Measurements from ENCODE around the gene SMCO4.

The SMCO4 gene

DNA sequence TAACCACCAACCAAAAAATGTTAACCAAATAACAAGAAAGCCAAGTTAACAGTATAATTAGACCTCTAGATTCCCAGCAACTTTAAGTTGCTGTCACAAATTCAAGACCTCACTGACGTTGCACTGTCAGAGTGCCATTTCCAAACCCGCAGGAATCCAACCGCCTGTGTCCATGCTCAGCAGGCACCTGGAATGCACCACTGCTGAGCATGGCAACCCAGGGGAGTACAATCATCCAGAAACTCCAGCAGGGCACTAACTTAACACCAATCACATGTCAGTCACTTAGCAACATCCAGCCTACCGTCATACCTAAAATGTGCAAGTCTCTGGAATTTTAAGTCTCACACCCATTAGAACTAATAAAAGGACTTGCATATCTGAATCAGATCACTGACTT, 48.8 kb downstream of the SMCO4 start:
- Histone ChIP-seq H3K4me3 (ENCODE audit: insufficient read depth in 1 of 2, low read depth in 1 of 2, low read length in 2 of 2) (no peak overlapping the region), H2AFZ (ENCODE audit: low read depth, low read length) (no peak overlapping the region), H4K91ac (ENCODE audit: low read length) (no peak overlapping the region), H3K27me3 (ENCODE audit: control insufficient read depth in 1 of 2, insufficient read depth in 1 of 2, low read length in 2 of 2) (no peaks in the 10 kb centered on the region), H3K4me1 (ENCODE audit: control insufficient read depth, insufficient read depth, low read depth, low read length) (peaks cover 32% of the 10 kb centered on the region), H2BK12ac (ENCODE audit: low read length in 2 of 2) (no peak overlapping the region), H2BK15ac (ENCODE audit: low read depth, poor library complexity, severe bottlenecking) (no peak overlapping the region), H4K8ac (ENCODE audit: low read length) (no peak overlapping the region), H3K79me1 (replicated peaks; ENCODE audit: low read length, poor library complexity, severe bottlenecking) (peaks cover 6% of the 10 kb centered on the region), H3K18ac (ENCODE audit: low read depth in 1 of 2, low read length in 2 of 2) (no peak overlapping the region), H2BK120ac (ENCODE audit: low read depth, low read length) (no peak overlapping the region), H3K23ac (ENCODE audit: low read length in 2 of 2) (no peak overlapping the region), H3K27ac (ENCODE audit: low read length, poor library complexity, severe bottlenecking) (peak overlapping the region; percentile 93), H3K4me2 (ENCODE audit: low read length, poor library complexity, severe bottlenecking) (peak overlapping the region; percentile 29), H3K36me3 (ENCODE audit: control insufficient read depth in 1 of 2, insufficient read depth in 2 of 2, low read depth in 1 of 2, low read length in 2 of 2) (no peaks in the 10 kb centered on the region), H3K9ac (ENCODE audit: low read length) (no peak overlapping the region), H2AK5ac (ENCODE audit: low read length, severe bottlenecking) (no peak overlapping the region), H3K14ac (ENCODE audit: low read length in 2 of 2) (no peak overlapping the region), H3K4ac (ENCODE audit: low read depth in 1 of 2, low read length in 2 of 2) (no peak overlapping the region), H2BK5ac (ENCODE audit: low read depth, low read length, poor library complexity, severe bottlenecking) (no peak overlapping the region), H3K9me3 (ENCODE audit: control insufficient read depth, low read length) (no peaks in the 10 kb centered on the region)
- WGBS: 96% methylated on average over 4 of the region's 4 CpGs
- no peak for DNase-seq

GRCh38 chr11:93493252-93493897, 49.8 kb downstream of the SMCO4 start:
- peak overlapping the region in 1 of 2 experiments; percentile 26 for H3K14ac ChIP-seq (ENCODE audit: low read length in 2 of 2)
- peaks cover 10% of the 10 kb centered on the region for H3K79me1 ChIP-seq (replicated peaks; ENCODE audit: low read length, poor library complexity, severe bottlenecking)
- H3K4me2 ChIP-seq (ENCODE audit: low read length, poor library complexity, severe bottlenecking): no peak overlapping the region
- H3K23ac ChIP-seq (ENCODE audit: low read length in 2 of 2): no peak overlapping the region
- no peak overlapping the region for H2BK5ac ChIP-seq (ENCODE audit: low read depth, low read length, poor library complexity, severe bottlenecking)
- H4K8ac ChIP-seq (ENCODE audit: low read length): no peak overlapping the region
- no peaks in the 10 kb centered on the region for H3K9me3 ChIP-seq (ENCODE audit: control insufficient read depth, low read length)
- H4K91ac ChIP-seq (ENCODE audit: low read length): no peak overlapping the region
- H2BK120ac ChIP-seq (ENCODE audit: low read depth, low read length): no peak overlapping the region
- H3K27ac ChIP-seq (ENCODE audit: low read length, poor library complexity, severe bottlenecking): peak overlapping the region; percentile 87
- WGBS: 97% methylated on average over 8 of the region's 8 CpGs
- peaks cover 0 to 7% of the 10 kb centered on the region in 2 experiments for H3K36me3 ChIP-seq (ENCODE audit: control insufficient read depth in 1 of 2, insufficient read depth in 2 of 2, low read depth in 1 of 2, low read length in 2 of 2)
- no peak for DNase-seq
- H3K9ac ChIP-seq (ENCODE audit: low read length): no peak overlapping the region
- no peak overlapping the region for H2BK12ac ChIP-seq (ENCODE audit: low read length in 2 of 2)
- peak overlapping the region; percentile 92 for H2AK5ac ChIP-seq (ENCODE audit: low read length, severe bottlenecking)
- peaks cover 28% of the 10 kb centered on the region for H3K4me1 ChIP-seq (ENCODE audit: control insufficient read depth, insufficient read depth, low read depth, low read length)
- no peak overlapping the region for H3K18ac ChIP-seq (ENCODE audit: low read depth in 1 of 2, low read length in 2 of 2)
- no peak overlapping the region for H2AFZ ChIP-seq (ENCODE audit: low read depth, low read length)
- no peak overlapping the region for H3K4ac ChIP-seq (ENCODE audit: low read depth in 1 of 2, low read length in 2 of 2)
- no peak overlapping the region for H2BK15ac ChIP-seq (ENCODE audit: low read depth, poor library complexity, severe bottlenecking)
- H3K4me3 ChIP-seq (ENCODE audit: insufficient read depth in 1 of 2, low read depth in 1 of 2, low read length in 2 of 2): no peak overlapping the region
- H3K27me3 ChIP-seq (ENCODE audit: control insufficient read depth in 1 of 2, insufficient read depth in 1 of 2, low read length in 2 of 2): no peaks in the 10 kb centered on the region

DNA sequence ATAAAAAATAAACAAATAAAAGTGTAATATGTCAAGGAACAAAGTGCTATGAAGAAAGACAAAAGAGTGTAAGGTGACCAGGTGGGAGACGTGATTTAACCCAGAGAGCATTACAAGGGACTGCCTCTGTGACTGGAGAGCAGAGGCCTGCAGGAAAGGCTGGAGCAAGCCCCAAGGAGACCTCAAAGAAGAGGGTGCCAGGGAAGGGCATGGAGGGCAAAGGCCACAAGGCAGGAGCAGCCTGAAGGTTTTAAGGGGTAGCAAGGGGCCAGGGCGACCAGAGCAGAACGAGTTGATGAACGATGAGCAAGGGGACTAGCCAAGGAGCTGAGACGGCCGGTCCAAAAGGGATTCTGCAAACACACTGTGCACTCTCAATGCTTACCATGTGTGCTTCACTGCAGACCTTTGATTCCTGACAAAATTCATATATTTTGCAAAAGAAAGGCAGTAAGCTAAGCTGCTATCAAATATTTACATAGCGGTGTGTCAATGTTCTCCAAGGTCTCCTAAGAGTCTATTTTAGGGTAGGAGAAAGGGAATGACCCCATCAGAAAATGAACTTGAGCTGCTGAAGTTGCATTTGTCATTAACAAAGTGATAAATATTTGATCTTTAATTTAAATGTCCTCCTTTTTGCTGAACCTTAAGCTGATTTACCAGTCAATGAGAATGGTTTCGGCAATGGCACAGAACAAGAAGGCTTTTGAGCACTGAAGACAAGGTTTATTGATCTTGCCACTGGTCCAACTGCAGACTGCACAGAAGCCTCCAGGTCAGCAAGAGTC, 50.5 kb downstream of the SMCO4 start:
- H3K9me3 ChIP-seq (ENCODE audit: control insufficient read depth, low read length): no peaks in the 10 kb centered on the region

GRCh38 chr11:93491973-93492372, 51.2 kb downstream of the SMCO4 start:
- Histone ChIP-seq H3K23ac (ENCODE audit: low read length in 2 of 2) (no peak overlapping the region), H3K18ac (ENCODE audit: low read depth in 1 of 2, low read length in 2 of 2) (no peak overlapping the region), H3K9ac (ENCODE audit: low read length) (no peak overlapping the region), H3K4me3 (ENCODE audit: insufficient read depth in 1 of 2, low read depth in 1 of 2, low read length in 2 of 2) (no peak overlapping the region), H3K14ac (ENCODE audit: low read length in 2 of 2) (no peak overlapping the region), H2BK12ac (ENCODE audit: low read length in 2 of 2) (no peak overlapping the region), H2BK120ac (ENCODE audit: low read depth, low read length) (no peak overlapping the region), H4K8ac (ENCODE audit: low read length) (no peak overlapping the region), H3K9me3 (ENCODE audit: control insufficient read depth, low read length) (no peaks in the 10 kb centered on the region), H2AK5ac (ENCODE audit: low read length, severe bottlenecking) (no peak overlapping the region), H3K36me3 (ENCODE audit: control insufficient read depth in 1 of 2, insufficient read depth in 2 of 2, low read depth in 1 of 2, low read length in 2 of 2) (peaks cover 0 to 10% of the 10 kb centered on the region in 2 experiments), H3K4ac (ENCODE audit: low read depth in 1 of 2, low read length in 2 of 2) (no peak overlapping the region), H4K91ac (ENCODE audit: low read length) (no peak overlapping the region), H3K27ac (ENCODE audit: low read length, poor library complexity, severe bottlenecking) (no peak overlapping the region), H2AFZ (ENCODE audit: low read depth, low read length) (no peak overlapping the region), H3K79me1 (replicated peaks; ENCODE audit: low read length, poor library complexity, severe bottlenecking) (peaks cover 10% of the 10 kb centered on the region), H3K4me1 (ENCODE audit: control insufficient read depth, insufficient read depth, low read depth, low read length) (peaks cover 27% of the 10 kb centered on the region), H2BK15ac (ENCODE audit: low read depth, poor library complexity, severe bottlenecking) (no peak overlapping the region), H3K27me3 (ENCODE audit: control insufficient read depth in 1 of 2, insufficient read depth in 1 of 2, low read length in 2 of 2) (no peaks in the 10 kb centered on the region), H2BK5ac (ENCODE audit: low read depth, low read length, poor library complexity, severe bottlenecking) (no peak overlapping the region), H3K4me2 (ENCODE audit: low read length, poor library complexity, severe bottlenecking) (no peak overlapping the region)
- DNase-seq: no peak
- 94% methylated on average over 5 of the region's 5 CpGs for WGBS

More for the DNA sequence above, 50.5 kb downstream of the SMCO4 start:
- Histone ChIP-seq H3K14ac (ENCODE audit: low read length in 2 of 2) (no peak overlapping the region), H2BK12ac (ENCODE audit: low read length in 2 of 2) (no peak overlapping the region), H3K9ac (ENCODE audit: low read length) (no peak overlapping the region), H2BK15ac (ENCODE audit: low read depth, poor library complexity, severe bottlenecking) (no peak overlapping the region), H4K91ac (ENCODE audit: low read length) (no peak overlapping the region), H3K23ac (ENCODE audit: low read length in 2 of 2) (no peak overlapping the region), H2BK120ac (ENCODE audit: low read depth, low read length) (no peak overlapping the region), H3K36me3 (ENCODE audit: control insufficient read depth in 1 of 2, insufficient read depth in 2 of 2, low read depth in 1 of 2, low read length in 2 of 2) (peaks cover 0 to 10% of the 10 kb centered on the region in 2 experiments), H3K4me2 (ENCODE audit: low read length, poor library complexity, severe bottlenecking) (no peak overlapping the region), H4K8ac (ENCODE audit: low read length) (no peak overlapping the region), H3K4me1 (ENCODE audit: control insufficient read depth, insufficient read depth, low read depth, low read length) (peaks cover 27% of the 10 kb centered on the region), H3K4me3 (ENCODE audit: insufficient read depth in 1 of 2, low read depth in 1 of 2, low read length in 2 of 2) (no peak overlapping the region), H3K27me3 (ENCODE audit: control insufficient read depth in 1 of 2, insufficient read depth in 1 of 2, low read length in 2 of 2) (no peaks in the 10 kb centered on the region), H3K79me1 (replicated peaks; ENCODE audit: low read length, poor library complexity, severe bottlenecking) (peaks cover 10% of the 10 kb centered on the region), H3K18ac (ENCODE audit: low read depth in 1 of 2, low read length in 2 of 2) (no peak overlapping the region), H2AK5ac (ENCODE audit: low read length, severe bottlenecking) (no peak overlapping the region), H2BK5ac (ENCODE audit: low read depth, low read length, poor library complexity, severe bottlenecking) (no peak overlapping the region), H3K27ac (ENCODE audit: low read length, poor library complexity, severe bottlenecking) (no peak overlapping the region), H3K4ac (ENCODE audit: low read depth in 1 of 2, low read length in 2 of 2) (no peak overlapping the region), H2AFZ (ENCODE audit: low read depth, low read length) (no peak overlapping the region)
- 95% methylated on average over 8 of the region's 8 CpGs for WGBS
- no peak for DNase-seq

Data from mesenchymal stem cell (in vitro differentiated cells and primary cell).